Hepatocyte (in vitro differentiated cells): Measurements from ENCODE around the gene CASKIN1. TPM values are rescaled to one million over a fixed set of nuclear protein-coding genes. Genes with fewer than 3 reads are reported as not detected.
"Not testable (repeated sequence)": the region's sequence is repeated elsewhere in the genome, so short reads cannot be mapped to it uniquely, and the experiment has no call there.

Experiments
- DNase-seq: peaks from one replicate; pipeline ENCODE4 v3.0.0-alpha.2; 2016; ENCODE audit warnings: low spot score
- H2AFZ ChIP-seq: fragments of 200-600 bp; sonication (generic); 2 replicates; pipeline ENCODE4 v1.6.0; 2016; ENCODE audit warnings: antibody characterized with exemption, mild to moderate bottlenecking
- H3K27ac ChIP-seq: fragments of 200-600 bp; sonication (generic); 2 replicates; pipeline ENCODE4 v1.5.1; 2016; ENCODE audit warnings: mild to moderate bottlenecking
- H3K27me3 ChIP-seq: fragments of 200-600 bp; sonication (generic); 2 replicates; pipeline ENCODE4 v1.6.1; 2016
- H3K36me3 ChIP-seq: fragments of 200-600 bp; sonication (generic); replicated peaks from 2 replicates; pipeline ENCODE4 v1.5.1; 2016; ENCODE audit warnings: low read depth; ENCODE audit not compliant: insufficient read depth
- H3K4me1 ChIP-seq: fragments of 200-600 bp; sonication (generic); 2 replicates; pipeline ENCODE4 v1.5.1; 2016; ENCODE audit warnings: mild to moderate bottlenecking, moderate library complexity; ENCODE audit not compliant: insufficient read depth
- H3K4me2 ChIP-seq: fragments of 200-600 bp; sonication (generic); 2 replicates; pipeline ENCODE4 v1.6.0; 2016
- H3K4me3 ChIP-seq: fragments of 200-600 bp; sonication (generic); 2 replicates; pipeline ENCODE4 v1.5.1; 2016; ENCODE audit warnings: mild to moderate bottlenecking
- H3K79me2 ChIP-seq: fragments of 200-600 bp; sonication (generic); 2 replicates; pipeline ENCODE4 v1.6.0; 2017; ENCODE audit warnings: mild to moderate bottlenecking
- H3K9me2 ChIP-seq: fragments of 200-600 bp; sonication (generic); replicated peaks from 2 replicates; pipeline ENCODE4 v1.6.0; 2017; ENCODE audit warnings: mild to moderate bottlenecking; ENCODE audit not compliant: insufficient read depth
- H3K9me3 ChIP-seq: fragments of 200-600 bp; sonication (generic); 2 replicates; pipeline ENCODE4 v1.5.1; 2016; ENCODE audit warnings: low read depth, mild to moderate bottlenecking
- H4K20me1 ChIP-seq: fragments of 200-600 bp; sonication (generic); 2 replicates; pipeline ENCODE4 v1.6.0; 2016; ENCODE audit warnings: mild to moderate bottlenecking; ENCODE audit not compliant: insufficient read depth, poor library complexity, severe bottlenecking
- CTCF ChIP-seq: fragments of 200-600 bp; sonication (generic); IDR thresholded peaks from 2 replicates; pipeline ENCODE4 v1.5.1; 2016; ENCODE audit warnings: antibody characterized with exemption, mild to moderate bottlenecking; ENCODE audit not compliant: poor library complexity
- EZH2 ChIP-seq: fragments of 200-600 bp; sonication (generic); IDR thresholded peaks from 2 replicates; pipeline ENCODE4 v1.6.1; 2016; ENCODE audit warnings: antibody characterized with exemption, mild to moderate bottlenecking, borderline replicate concordance
- EZH2phosphoT487 ChIP-seq: fragments of 200-600 bp; sonication (generic); IDR thresholded peaks from one replicate; pipeline ENCODE4 v1.6.1; 2018; ENCODE audit warnings: antibody characterized with exemption, mild to moderate bottlenecking, low read depth, moderate library complexity; ENCODE audit not compliant: unreplicated experiment, severe bottlenecking
- WGBS: methylation state at CpG from one replicate; pipeline ENCODE4 v1.1.6; 2016; ENCODE audit warnings: low lambda C conversion rate; ENCODE audit errors: missing lambda C conversion rate; 5-methylcytosine and 5-hydroxymethylcytosine counted together
- polyA plus RNA-seq: library from polyadenylated mRNA; unstranded; fragments of >200 nt; fragmentation: Nextera tagmentation; extraction: Ambion mirVana; gene quantifications from 2 replicates; pipeline ENCODE4 v1.2.1, GENCODE V29; 2016
- total RNA-seq: library from RNA; depleted of rRNA; stranded (reverse); fragments of >200 nt; gene quantifications from 2 replicates; pipeline ENCODE4 v1.2.3, GENCODE V29; 2014

The CASKIN1 gene
- total and polyA plus RNA-seq, 2 experiments from 2014 or later: 0.47 to 1.7 TPM

- H3K4me3 ChIP-seq: no peak overlapping the region
- H3K4me2 ChIP-seq: no peak overlapping the region
- H3K9me2 ChIP-seq: no peaks in the 10 kb centered on the region
- H3K27me3 ChIP-seq: no peaks in the 10 kb centered on the region
- 98% methylated on average over 6 of the region's 11 CpGs for WGBS
- H4K20me1 ChIP-seq: no peaks in the 10 kb centered on the region
- H3K36me3 ChIP-seq: no peaks in the 10 kb centered on the region
- no peak for DNase-seq
- no peaks in the 10 kb centered on the region for H3K9me3 ChIP-seq
- H3K79me2 ChIP-seq: peaks cover 17% of the 10 kb centered on the region
- H3K4me1 ChIP-seq: no peaks in the 10 kb centered on the region
- TF ChIP-seq EZH2 (no peak), CTCF (no peak), EZH2phosphoT487 (no peak)
- no peak overlapping the region for H3K27ac ChIP-seq
- no peak overlapping the region for H2AFZ ChIP-seq
Measured at GRCh38 chr16:2243781-2244180, 47.4 kb upstream of the CASKIN1 start.

- no peaks in the 10 kb centered on the region for H3K27me3 ChIP-seq
- TF ChIP-seq CTCF (no peak), EZH2 (no peak), EZH2phosphoT487 (no peak)
- 94% methylated on average over 19 of the region's 19 CpGs for WGBS
- no peak for DNase-seq
- H3K9me3 ChIP-seq: no peaks in the 10 kb centered on the region
- H3K4me3 ChIP-seq: no peak overlapping the region
- peaks cover 10% of the 10 kb centered on the region for H3K79me2 ChIP-seq
- no peaks in the 10 kb centered on the region for H3K9me2 ChIP-seq
- H3K36me3 ChIP-seq: no peaks in the 10 kb centered on the region
- no peak overlapping the region for H3K27ac ChIP-seq
- H4K20me1 ChIP-seq: no peaks in the 10 kb centered on the region
- no peak overlapping the region for H2AFZ ChIP-seq
- no peaks in the 10 kb centered on the region for H3K4me1 ChIP-seq
- H3K4me2 ChIP-seq: no peak overlapping the region
Measured at GRCh38 chr16:2243031-2243528, 46.7 kb upstream of the CASKIN1 start.

GRCh38 chr16:2242598-2242997, 46.2 kb upstream of the CASKIN1 start:
- Histone ChIP-seq H3K4me2 (no peak overlapping the region), H3K79me2 (peaks cover 6% of the 10 kb centered on the region), H4K20me1 (peaks cover 4% of the 10 kb centered on the region), H3K9me3 (no peaks in the 10 kb centered on the region), H3K36me3 (no peaks in the 10 kb centered on the region), H3K4me1 (peaks cover under 1% of the 10 kb centered on the region), H3K27ac (no peak overlapping the region), H3K9me2 (no peaks in the 10 kb centered on the region), H3K4me3 (no peak overlapping the region), H3K27me3 (peaks cover 2% of the 10 kb centered on the region), H2AFZ (no peak overlapping the region)
- DNase-seq: no peak
- 94% methylated on average over 11 of the region's 11 CpGs for WGBS
- TF ChIP-seq EZH2phosphoT487 (no peak), EZH2 (no peak), CTCF (no peak)

GRCh38 chr16:2240331-2240730, 43.9 kb upstream of the CASKIN1 start:
- H4K20me1 ChIP-seq: peaks cover 14% of the 10 kb centered on the region
- H2AFZ ChIP-seq, H3K27ac ChIP-seq, H3K9me3 ChIP-seq, H3K36me3 ChIP-seq, H3K4me3 ChIP-seq, DNase-seq, H3K4me2 ChIP-seq, H3K79me2 ChIP-seq, H3K9me2 ChIP-seq: not testable (repeated sequence)
- 89% methylated on average over 9 of the region's 9 CpGs for WGBS
- H3K4me1 ChIP-seq: peaks cover 16% of the 10 kb centered on the region
- peaks cover 25% of the 10 kb centered on the region for H3K27me3 ChIP-seq
